Parathyroid adenoma (tissue), 2 donors: ENCODE data around the gene DOK7.

Experiments used
- H2AFZ ChIP-seq: fragments of 300-600 bp; sonication (generic); one replicate; pipeline ENCODE4 v1.7.0; 2017; ENCODE audit warnings: antibody characterized with exemption, mild to moderate bottlenecking
- H3K27ac ChIP-seq: fragments of 300-600 bp; sonication (generic); one replicate; pipeline ENCODE4 v1.7.0; 2017
- H3K27me3 ChIP-seq: fragments of 300-600 bp; sonication (generic); one replicate; pipeline ENCODE4 v1.7.0; 2017; ENCODE audit warnings: low read length; ENCODE audit not compliant: control insufficient read depth, insufficient read depth
- H3K36me3 ChIP-seq: fragments of 300-600 bp; sonication (generic); one replicate; pipeline ENCODE4 v1.7.0; 2017; ENCODE audit warnings: low read length; ENCODE audit not compliant: control insufficient read depth, insufficient read depth
- H3K4me1 ChIP-seq: fragments of 300-600 bp; sonication (generic); one replicate; pipeline ENCODE4 v1.7.0; 2017; ENCODE audit warnings: control low read depth
- H3K4me2 ChIP-seq: fragments of 300-600 bp; sonication (generic); one replicate; pipeline ENCODE4 v1.7.0; 2017; ENCODE audit warnings: low read length
- H3K4me3 ChIP-seq: fragments of 300-600 bp; sonication (generic); one replicate; pipeline ENCODE4 v1.7.0; 2017; ENCODE audit warnings: low read depth, low read length
- H3K79me2 ChIP-seq: fragments of 300-600 bp; sonication (generic); one replicate; pipeline ENCODE4 v1.7.0; 2017; ENCODE audit warnings: control low read depth
- H3K9ac ChIP-seq: fragments of 300-600 bp; sonication (generic); one replicate; pipeline ENCODE4 v1.7.0; 2017; ENCODE audit warnings: mild to moderate bottlenecking
- H3K9me3 ChIP-seq: fragments of 300-600 bp; sonication (generic); one replicate; pipeline ENCODE4 v1.7.0; 2017; ENCODE audit warnings: low read length; ENCODE audit not compliant: control insufficient read depth
- CTCF ChIP-seq: fragments of 300-600 bp; sonication (generic); IDR thresholded peaks from one replicate; pipeline ENCODE4 v1.7.0; 2017; ENCODE audit warnings: antibody characterized with exemption, mild to moderate bottlenecking
- donor health status: primary hyperparathyroidism.

The DOK7 gene

GRCh38 chr4:3471098-3471760, 8.1 kb downstream of the DOK7 start:
- no peak overlapping the region for H3K4me2 ChIP-seq
- no peak overlapping the region for H2AFZ ChIP-seq
- no peaks in the 10 kb centered on the region for H3K79me2 ChIP-seq
- H3K36me3 ChIP-seq, result no peaks in the 10 kb centered on the region
- H3K9me3 ChIP-seq, result no peaks in the 10 kb centered on the region
- H3K27me3 ChIP-seq, result no peaks in the 10 kb centered on the region
- H3K4me3 ChIP-seq, result no peak overlapping the region
- no peaks in the 10 kb centered on the region for H3K4me1 ChIP-seq
- no peak overlapping the region for H3K9ac ChIP-seq
- no peak for TF ChIP-seq CTCF
- no peak overlapping the region for H3K27ac ChIP-seq

- H3K4me3 ChIP-seq, result no peak overlapping the region
- no peak for TF ChIP-seq CTCF
- no peak overlapping the region for H2AFZ ChIP-seq
- H3K27ac ChIP-seq, result no peak overlapping the region
- no peaks in the 10 kb centered on the region for H3K27me3 ChIP-seq
- H3K36me3 ChIP-seq, result no peaks in the 10 kb centered on the region
- H3K9ac ChIP-seq, result no peak overlapping the region
- no peaks in the 10 kb centered on the region for H3K4me1 ChIP-seq
- H3K79me2 ChIP-seq, result no peaks in the 10 kb centered on the region
- no peak overlapping the region for H3K4me2 ChIP-seq
- H3K9me3 ChIP-seq, result no peaks in the 10 kb centered on the region
Measured at GRCh38 chr4:3471886-3472285, 8.8 kb downstream of the DOK7 start.

- no peaks in the 10 kb centered on the region for H3K9me3 ChIP-seq
- no peak overlapping the region for H3K9ac ChIP-seq
- H2AFZ ChIP-seq, result no peak overlapping the region
- H3K4me1 ChIP-seq, result no peaks in the 10 kb centered on the region
- no peak overlapping the region for H3K4me2 ChIP-seq
- TF ChIP-seq CTCF, result no peak
- H3K27me3 ChIP-seq, result no peaks in the 10 kb centered on the region
- H3K27ac ChIP-seq, result peak overlapping the region; percentile 8
- no peak overlapping the region for H3K4me3 ChIP-seq
- H3K79me2 ChIP-seq, result no peaks in the 10 kb centered on the region
- no peaks in the 10 kb centered on the region for H3K36me3 ChIP-seq
Measured at GRCh38 chr4:3472411-3473141, 9.5 kb downstream of the DOK7 start.

- TF ChIP-seq CTCF, result no peak
- Histone ChIP-seq H2AFZ (peak overlapping the region; percentile 38), H3K79me2 (no peaks in the 10 kb centered on the region), H3K9me3 (no peaks in the 10 kb centered on the region), H3K4me3 (no peak overlapping the region), H3K9ac (no peak overlapping the region), H3K36me3 (no peaks in the 10 kb centered on the region), H3K4me2 (no peak overlapping the region), H3K27me3 (no peaks in the 10 kb centered on the region), H3K27ac (peak overlapping the region; percentile 8), H3K4me1 (no peaks in the 10 kb centered on the region)
Measured at GRCh38 chr4:3473181-3473950, 10.3 kb downstream of the DOK7 start.
